GM06990 (cell line): ENCODE data around the gene ROMO1.
"Not testable (repeated sequence)": the region's sequence is repeated elsewhere in the genome, so short reads cannot be mapped to it uniquely, and the experiment has no call there.

Source experiments
- DNase-seq: peaks from one replicate; pipeline ENCODE4 v3.0.0-alpha.2; 2011; ENCODE audit not compliant: insufficient read length; ENCODE audit errors: extremely low read depth
- H3K27me3 ChIP-seq: replicated peaks from 2 replicates; pipeline ENCODE4 v1.6.0; 2011; ENCODE audit warnings: low read length; ENCODE audit not compliant: control insufficient read depth, insufficient read depth
- H3K36me3 ChIP-seq: 2 replicates; pipeline ENCODE4 v1.5.1; 2011; ENCODE audit warnings: low read length; ENCODE audit not compliant: control insufficient read depth, insufficient read depth
- H3K4me3 ChIP-seq: replicated peaks from 2 replicates; pipeline ENCODE4 v1.5.1; 2011; ENCODE audit warnings: low read depth, mild to moderate bottlenecking, control low read depth, low read length
- CTCF ChIP-seq: IDR thresholded peaks from 2 replicates; pipeline ENCODE4 v1.5.1; 2011; ENCODE audit warnings: low read length, control low read depth, mild to moderate bottlenecking, inconsistent platforms; ENCODE audit not compliant: insufficient read depth, poor library complexity, severe bottlenecking

The ROMO1 gene

DNA sequence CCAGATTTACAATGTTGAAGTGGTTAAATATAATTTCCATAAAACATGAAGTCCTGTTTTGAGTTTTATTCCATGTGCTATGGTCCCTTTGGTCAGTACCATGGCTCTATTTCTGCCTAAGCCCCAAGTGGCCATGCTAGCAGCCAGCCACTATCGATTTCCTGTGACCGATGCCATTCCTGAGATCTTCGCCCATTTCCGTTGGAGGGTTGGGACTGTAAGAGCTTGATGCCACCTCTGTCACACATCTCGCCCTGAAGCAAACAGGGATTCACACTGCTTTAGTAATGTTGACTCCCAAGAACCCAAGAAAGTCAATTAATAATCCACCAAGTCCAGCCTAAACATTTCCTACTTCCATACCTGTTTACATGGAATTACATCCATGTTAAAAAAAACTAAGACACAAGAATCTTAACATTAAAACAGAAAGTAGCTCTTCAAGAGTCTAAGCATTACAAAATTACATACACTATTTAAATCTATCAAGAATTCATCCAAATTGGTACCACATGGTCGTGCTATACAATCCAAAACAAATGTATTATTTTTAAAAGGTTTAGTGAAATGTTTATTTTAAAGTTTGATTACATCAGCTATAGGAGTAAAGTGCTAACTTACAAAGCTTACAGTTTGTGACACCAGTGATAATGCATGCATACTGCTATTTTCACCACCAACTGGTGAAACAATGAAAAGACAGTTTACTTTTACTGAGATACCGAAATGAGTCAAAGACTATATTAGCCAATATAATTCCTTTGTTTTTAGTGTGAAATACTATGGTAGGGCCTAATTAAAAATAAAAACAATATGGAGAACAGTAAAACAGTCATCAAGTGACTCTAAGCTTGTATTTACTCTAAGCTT, 40.3 kb downstream of the ROMO1 start:
- no peak for DNase-seq
- H3K27me3 ChIP-seq, result no peaks in the 10 kb centered on the region
- H3K36me3 ChIP-seq, result peaks cover 14% of the 10 kb centered on the region
- H3K4me3 ChIP-seq, result peak overlapping the region; percentile 87
- peak; percentile 33 for TF ChIP-seq CTCF

DNA sequence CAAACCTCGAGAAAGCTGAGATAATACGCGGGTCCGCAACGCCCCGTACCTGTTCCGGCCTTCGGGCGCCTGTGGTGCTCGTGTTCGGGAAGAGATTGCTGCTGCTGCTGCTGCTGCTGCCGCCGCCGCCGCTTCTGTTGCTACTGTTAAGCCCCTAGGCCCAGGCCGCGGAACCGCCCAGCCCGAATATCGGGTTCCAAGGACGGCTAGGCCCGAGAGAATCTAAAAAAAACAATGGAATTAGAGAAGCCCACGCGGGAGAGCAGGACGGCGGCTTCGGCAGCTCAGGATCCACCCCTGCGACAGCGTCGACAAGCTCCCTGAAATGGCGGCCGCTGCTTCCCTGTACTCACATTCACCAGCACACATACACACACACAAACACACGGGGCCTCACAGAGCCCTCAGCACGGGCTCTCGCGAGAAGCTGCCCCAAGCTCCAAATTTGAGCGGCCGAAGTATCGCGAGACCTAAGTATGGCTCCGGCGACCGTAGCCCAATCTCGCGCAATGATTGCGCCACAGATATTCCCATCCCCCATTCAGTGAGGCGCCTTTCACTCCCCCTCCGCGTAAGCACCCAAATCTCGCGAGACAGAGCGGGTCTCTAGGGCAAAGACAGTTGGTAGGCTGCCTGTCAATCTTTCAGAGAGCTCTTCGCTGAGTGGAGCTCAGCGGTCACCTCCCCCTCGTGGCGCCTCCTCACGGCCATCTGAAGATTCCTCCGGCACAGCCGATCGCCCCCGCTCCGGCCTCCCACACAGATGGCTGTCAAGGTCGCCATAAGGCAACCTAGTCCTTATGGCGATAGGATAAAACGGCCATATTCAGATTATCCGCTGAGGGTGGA, 42.9 kb downstream of the ROMO1 start, which contains the start of gene RBM39:
RBM39 (minus strand) TSS at position 369 of the 849 bp plus-strand sequence. CDS start 1,386 bp downstream, outside the sequence.
- Histone ChIP-seq H3K4me3 (peak within 1 kb of the TSS; percentile 87), H3K36me3 (peaks cover 11% of the 10 kb centered on the region), H3K27me3 (no peaks in the 10 kb centered on the region)
- peak; percentile 97 for DNase-seq
- TF ChIP-seq CTCF, result peak; percentile 15

DNA sequence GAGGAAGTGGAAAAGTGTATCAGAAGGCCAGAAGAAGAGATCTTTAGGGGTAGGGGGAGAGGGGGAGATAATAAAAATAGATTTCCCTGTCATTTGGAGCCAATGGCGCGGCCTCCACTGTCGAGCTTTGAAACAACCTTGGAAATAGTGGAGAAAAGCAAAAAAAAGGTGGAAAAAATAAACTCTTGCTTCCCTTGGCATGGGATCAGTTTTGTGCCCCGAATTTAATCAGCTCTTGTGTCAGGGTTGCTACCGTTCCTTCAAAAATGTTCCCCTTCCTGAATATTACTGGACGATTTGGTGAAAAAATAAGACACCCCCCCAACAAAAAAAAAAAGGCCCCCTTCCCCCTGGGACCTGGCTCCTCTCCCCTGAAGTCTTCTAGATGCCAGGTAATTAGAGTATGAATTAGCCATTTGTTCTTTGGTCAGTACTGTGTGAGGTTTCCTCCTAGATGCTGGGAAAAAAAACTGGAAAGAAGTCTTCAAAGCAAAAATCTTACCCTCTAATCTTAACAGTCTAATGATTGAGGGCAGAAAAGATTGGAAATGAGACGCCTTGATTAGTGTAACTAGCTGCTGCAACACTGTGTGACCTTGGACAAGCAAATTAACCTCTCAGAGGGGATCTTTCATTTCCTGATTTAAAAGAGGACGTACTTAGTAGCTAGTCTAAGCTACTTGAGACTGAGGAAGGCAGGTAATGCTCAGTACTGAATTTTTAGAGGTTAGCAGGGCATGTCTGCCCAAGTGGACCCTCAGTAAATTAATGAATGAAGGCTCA, 43.7 kb downstream of the ROMO1 start:
- peak; percentile 55 for DNase-seq
- peak overlapping the region; percentile 83 for H3K4me3 ChIP-seq
- H3K36me3 ChIP-seq, result peaks cover 9% of the 10 kb centered on the region
- no peaks in the 10 kb centered on the region for H3K27me3 ChIP-seq
- no peak for TF ChIP-seq CTCF

DNA sequence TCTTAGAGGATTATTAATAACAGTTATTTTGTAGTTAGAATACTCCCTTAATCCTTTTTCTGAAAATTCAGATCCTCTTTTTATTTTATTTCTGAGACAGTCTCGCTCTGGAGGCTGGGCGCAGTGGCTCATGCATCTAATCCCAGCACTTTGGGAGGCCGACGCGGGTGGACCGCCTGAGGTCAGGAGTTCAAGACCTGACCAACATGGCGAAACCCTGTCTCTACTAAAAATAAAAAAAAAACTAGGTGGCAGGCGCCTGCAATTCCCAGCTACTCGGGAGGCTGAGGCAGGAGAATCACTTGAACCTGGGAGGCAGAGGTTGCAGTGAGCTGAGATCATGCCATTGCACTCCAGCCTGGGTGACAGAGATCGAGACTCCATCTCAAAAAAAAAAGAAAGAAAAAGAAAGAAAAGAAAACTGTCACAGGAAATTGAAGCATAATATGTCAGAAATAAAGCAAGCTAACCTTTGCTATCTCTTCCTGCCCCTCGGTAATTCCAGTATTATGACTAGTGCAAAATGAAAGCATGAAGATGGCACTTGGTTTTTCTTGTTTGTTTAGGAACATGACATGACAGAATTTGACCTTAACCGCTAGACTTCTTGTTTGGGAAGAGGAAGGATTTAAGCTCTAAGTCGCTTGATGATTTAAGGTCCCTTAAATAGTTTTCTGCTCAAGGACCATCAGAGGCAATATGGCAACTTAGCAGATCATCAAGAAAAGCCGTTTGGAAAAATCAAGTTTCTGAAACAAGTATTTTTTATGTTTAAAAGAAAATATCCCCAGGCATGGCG, 44.7 kb downstream of the ROMO1 start:
- no peak for TF ChIP-seq CTCF
- Histone ChIP-seq H3K4me3 (peak overlapping the region; percentile 83), H3K27me3 (no peaks in the 10 kb centered on the region), H3K36me3 (peaks cover 4% of the 10 kb centered on the region)
- DNase-seq, result no peak

- not testable (repeated sequence) for H3K4me3 ChIP-seq, H3K27me3 ChIP-seq, H3K36me3 ChIP-seq, DNase-seq
Observed at GRCh38 chr20:35744492-35744841, 45.3 kb downstream of the ROMO1 start.
